Activated naive CD4-positive, alpha-beta T cell treated with anti-CD3 and anti-CD28 coated beads, Interleukin-2, amount 10 ng/mL, durations not matched to agents 7 days and 5 days (primary cell): ENCODE data around the gene SEMA5B.

Source experiments
- CTCF ChIA-PET: fragments of 350-600 bp; sonication (Branson Sonifier 250); formaldehyde crosslinking; loops from one replicate; lab custom pipeline; 2021; ENCODE audit warnings: antibody characterized with exemption; lab: Charles Lee
- DNase-seq: peaks from one replicate; pipeline ENCODE4 v3.0.0-alpha.2; 2020
- H3K27ac Mint-ChIP-seq: one replicate; pipeline ENCODE4 v1.8.0; 2021; ENCODE audit warnings: mild to moderate bottlenecking, moderate library complexity, mixed read lengths
- H3K27me3 Mint-ChIP-seq: one replicate; pipeline ENCODE4 v1.8.0; 2021; ENCODE audit warnings: mild to moderate bottlenecking, mixed read lengths
- H3K36me3 Mint-ChIP-seq: one replicate; pipeline ENCODE4 v1.8.0; 2021; ENCODE audit warnings: mixed read lengths
- H3K4me1 Mint-ChIP-seq: one replicate; pipeline ENCODE4 v1.8.0; 2021; ENCODE audit warnings: mixed read lengths
- H3K4me3 Mint-ChIP-seq: one replicate; pipeline ENCODE4 v1.8.0; 2021; ENCODE audit warnings: mild to moderate bottlenecking, moderate library complexity, mixed read lengths
- H3K9me3 Mint-ChIP-seq: one replicate; pipeline ENCODE4 v1.8.0; 2021; ENCODE audit warnings: mixed read lengths

Gene SEMA5B

GRCh38 chr3:122941228-122942206 is 86.0 kb downstream of the SEMA5B start:
- DNase-seq, result peak; percentile 28
- no peaks in the 10 kb centered on the region for H3K9me3 Mint-ChIP-seq
- H3K4me1 Mint-ChIP-seq, result peaks cover 6% of the 10 kb centered on the region
- no peak overlapping the region for H3K4me3 Mint-ChIP-seq
- no peaks in the 10 kb centered on the region for H3K36me3 Mint-ChIP-seq
- CTCF ChIA-PET, result interaction anchor here (0.6 to 6.2 kb wide), 15 partner anchors 12 to 317 kb away, joined by 3 to 51 read pairs (median 5); partner anchors contain the start of gene SEMA5B
- H3K27me3 Mint-ChIP-seq, result peaks cover 65% of the 10 kb centered on the region
- no peak overlapping the region for H3K27ac Mint-ChIP-seq

- CTCF ChIA-PET, result interaction anchor here (0.9 to 2.3 kb wide), 5 partner anchors 57 to 186 kb away, joined by 3 to 8 read pairs (median 4); partner anchors contain the start of gene SEMA5B
- Mint-ChIP-seq H3K27me3 (peaks cover 74% of the 10 kb centered on the region), H3K36me3 (no peaks in the 10 kb centered on the region), H3K27ac (no peak overlapping the region), H3K9me3 (no peaks in the 10 kb centered on the region), H3K4me1 (peaks cover 6% of the 10 kb centered on the region), H3K4me3 (no peak overlapping the region)
- no peak for DNase-seq
These were observed 86.9 kb downstream of the SEMA5B start for GRCh38 chr3:122940628-122941086.

- Mint-ChIP-seq H3K27ac (no peak overlapping the region), H3K9me3 (no peaks in the 10 kb centered on the region), H3K36me3 (no peaks in the 10 kb centered on the region), H3K4me3 (no peak overlapping the region), H3K27me3 (peaks cover 66% of the 10 kb centered on the region), H3K4me1 (peaks cover 6% of the 10 kb centered on the region)
- CTCF ChIA-PET, result interaction anchor here (0.6 to 2.3 kb wide), 2 partner anchors 182 to 184 kb away, joined by 4 to 5 read pairs; no protein-coding TSS in a partner anchor
- DNase-seq, result no peak
These were observed 88.7 kb downstream of the SEMA5B start for GRCh38 chr3:122938783-122939425.

- Mint-ChIP-seq H3K27ac (no peak overlapping the region), H3K4me3 (no peak overlapping the region), H3K27me3 (peaks cover 64% of the 10 kb centered on the region), H3K4me1 (peaks cover 6% of the 10 kb centered on the region), H3K36me3 (no peaks in the 10 kb centered on the region), H3K9me3 (no peaks in the 10 kb centered on the region)
- DNase-seq, result no peak
- CTCF ChIA-PET, result no interaction called here
These were observed 89.8 kb downstream of the SEMA5B start for GRCh38 chr3:122937745-122938144.

- H3K9me3 Mint-ChIP-seq, result no peaks in the 10 kb centered on the region
- no peak overlapping the region for H3K27ac Mint-ChIP-seq
- peaks cover 6% of the 10 kb centered on the region for H3K4me1 Mint-ChIP-seq
- no peaks in the 10 kb centered on the region for H3K36me3 Mint-ChIP-seq
- H3K4me3 Mint-ChIP-seq, result no peak overlapping the region
- CTCF ChIA-PET, result no interaction called here
- peaks cover 59% of the 10 kb centered on the region for H3K27me3 Mint-ChIP-seq
- no peak for DNase-seq
These were observed 90.6 kb downstream of the SEMA5B start for GRCh38 chr3:122936986-122937385.

- Mint-ChIP-seq H3K36me3 (no peaks in the 10 kb centered on the region), H3K27ac (no peak overlapping the region), H3K9me3 (no peaks in the 10 kb centered on the region), H3K4me1 (peaks cover 5% of the 10 kb centered on the region), H3K4me3 (no peak overlapping the region), H3K27me3 (peaks cover 59% of the 10 kb centered on the region)
- DNase-seq, result no peak
- CTCF ChIA-PET, result no interaction called here
These were observed 91.2 kb downstream of the SEMA5B start for GRCh38 chr3:122936335-122936734.

GRCh38 chr3:122934251-122934650 is 93.3 kb downstream of the SEMA5B start:
- no peak overlapping the region for H3K27ac Mint-ChIP-seq
- H3K4me3 Mint-ChIP-seq, result no peak overlapping the region
- peaks cover 47% of the 10 kb centered on the region for H3K27me3 Mint-ChIP-seq
- CTCF ChIA-PET, result no interaction called here
- no peaks in the 10 kb centered on the region for H3K9me3 Mint-ChIP-seq
- H3K4me1 Mint-ChIP-seq, result no peaks in the 10 kb centered on the region
- no peaks in the 10 kb centered on the region for H3K36me3 Mint-ChIP-seq
- no peak for DNase-seq

- Mint-ChIP-seq H3K4me3 (no peak overlapping the region), H3K36me3 (no peaks in the 10 kb centered on the region), H3K27ac (no peak overlapping the region), H3K9me3 (no peaks in the 10 kb centered on the region), H3K27me3 (peaks cover 55% of the 10 kb centered on the region), H3K4me1 (no peaks in the 10 kb centered on the region)
- DNase-seq, result no peak
- CTCF ChIA-PET, result no interaction called here
These were observed 95.2 kb downstream of the SEMA5B start for GRCh38 chr3:122932251-122932967.

GRCh38 chr3:122931636-122932035 is 95.9 kb downstream of the SEMA5B start:
- H3K4me1 Mint-ChIP-seq, result no peaks in the 10 kb centered on the region

GRCh38 chr3:122930063-122930997 is 97.2 kb downstream of the SEMA5B start:
- Mint-ChIP-seq H3K36me3 (no peaks in the 10 kb centered on the region), H3K4me1 (no peaks in the 10 kb centered on the region), H3K27me3 (peaks cover 53% of the 10 kb centered on the region), H3K27ac (no peak overlapping the region), H3K9me3 (no peaks in the 10 kb centered on the region), H3K4me3 (no peak overlapping the region)
- no peak for DNase-seq
- CTCF ChIA-PET, result no interaction called here

More at GRCh38 chr3:122931636-122932035, 95.9 kb downstream of the SEMA5B start:
- no peak overlapping the region for H3K27ac Mint-ChIP-seq
- no peak for DNase-seq
- CTCF ChIA-PET, result no interaction called here
- no peaks in the 10 kb centered on the region for H3K36me3 Mint-ChIP-seq
- no peak overlapping the region for H3K4me3 Mint-ChIP-seq
- H3K9me3 Mint-ChIP-seq, result no peaks in the 10 kb centered on the region
- peaks cover 51% of the 10 kb centered on the region for H3K27me3 Mint-ChIP-seq

- Mint-ChIP-seq H3K9me3 (no peaks in the 10 kb centered on the region), H3K27ac (no peak overlapping the region), H3K27me3 (peaks cover 50% of the 10 kb centered on the region), H3K36me3 (no peaks in the 10 kb centered on the region), H3K4me1 (no peaks in the 10 kb centered on the region), H3K4me3 (no peak overlapping the region)
- no peak for DNase-seq
- CTCF ChIA-PET, result interaction anchor here (1.2 kb wide), 1 partner anchor 98 kb away, joined by 3 read pairs; the partner anchor contains the start of gene SEMA5B
These were observed 98.1 kb downstream of the SEMA5B start for GRCh38 chr3:122929188-122930062.

- H3K4me3 Mint-ChIP-seq, result no peak overlapping the region
- CTCF ChIA-PET, result interaction anchor here (1.2 kb wide), 1 partner anchor 99 kb away, joined by 3 read pairs; the partner anchor contains the start of gene SEMA5B
- no peak overlapping the region for H3K27ac Mint-ChIP-seq
- DNase-seq, result no peak
- no peaks in the 10 kb centered on the region for H3K4me1 Mint-ChIP-seq
- H3K36me3 Mint-ChIP-seq, result no peaks in the 10 kb centered on the region
- peaks cover 49% of the 10 kb centered on the region for H3K27me3 Mint-ChIP-seq
- no peaks in the 10 kb centered on the region for H3K9me3 Mint-ChIP-seq
These were observed 99.0 kb downstream of the SEMA5B start for GRCh38 chr3:122928396-122929187.
